HG03460 (cell line): Measurements from ENCODE around the gene MYO10.

Experiments
- ATAC-seq: cut with Tn5 transposase; IDR thresholded peaks from one replicate; pipeline ENCODE4 v1.9.1; 2021; ENCODE audit not compliant: unreplicated experiment

MYO10 gene

GRCh38 chr5:16918156-16918555 is 17.9 kb downstream of the MYO10 start:
- ATAC-seq: no peak

DNA sequence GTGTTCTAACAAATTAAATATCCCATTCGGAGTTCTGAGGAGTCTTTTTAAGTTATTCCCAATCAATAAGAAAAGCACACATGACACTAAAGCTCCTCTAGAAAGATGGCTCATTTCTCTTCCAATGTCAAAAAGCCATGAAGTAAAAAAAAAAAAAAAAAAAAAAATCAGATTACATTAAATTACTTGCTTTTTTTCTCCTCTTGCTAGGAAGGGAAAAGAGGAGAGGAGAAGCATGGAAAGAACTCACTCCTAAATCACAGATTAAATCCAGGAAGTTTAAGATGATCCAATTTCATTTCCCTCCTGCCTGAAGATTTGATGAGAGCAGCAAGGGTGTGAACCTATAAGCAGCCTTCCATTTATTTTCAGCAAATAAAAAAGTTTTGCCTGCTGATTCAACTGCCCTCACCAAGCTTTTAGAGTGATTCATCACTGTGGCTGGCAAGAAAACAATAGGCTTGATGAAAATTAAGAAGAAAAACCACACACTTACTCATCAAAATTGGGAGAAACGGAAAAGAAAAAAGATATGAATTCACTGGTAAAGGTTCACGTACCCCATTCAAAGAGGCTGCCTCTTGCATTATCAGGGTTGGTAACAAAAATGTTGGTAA is 19.7 kb downstream of the MYO10 start:
- no peak for ATAC-seq

DNA sequence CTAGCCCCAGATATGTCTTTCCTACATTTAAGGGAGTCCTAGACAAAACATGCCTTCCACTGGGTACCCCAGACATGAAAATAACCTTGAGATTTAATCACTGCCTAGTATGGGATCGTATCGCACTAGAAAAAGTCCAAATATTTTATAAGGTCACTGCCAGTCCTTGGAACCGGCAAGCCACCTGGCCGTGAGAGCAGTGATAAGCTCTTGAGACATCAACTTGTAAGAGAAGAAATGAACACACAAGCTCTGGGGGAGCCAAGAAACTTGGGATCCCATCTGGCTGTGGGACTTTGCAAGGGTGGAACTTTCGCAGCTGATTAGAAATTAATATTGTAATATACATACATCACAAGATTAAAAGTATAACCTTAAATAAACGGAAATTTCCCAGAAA is 21.5 kb downstream of the MYO10 start:
- no peak for ATAC-seq

- no peak for ATAC-seq
Observed at GRCh38 chr5:16914108-16914435, 22.0 kb downstream of the MYO10 start.

DNA sequence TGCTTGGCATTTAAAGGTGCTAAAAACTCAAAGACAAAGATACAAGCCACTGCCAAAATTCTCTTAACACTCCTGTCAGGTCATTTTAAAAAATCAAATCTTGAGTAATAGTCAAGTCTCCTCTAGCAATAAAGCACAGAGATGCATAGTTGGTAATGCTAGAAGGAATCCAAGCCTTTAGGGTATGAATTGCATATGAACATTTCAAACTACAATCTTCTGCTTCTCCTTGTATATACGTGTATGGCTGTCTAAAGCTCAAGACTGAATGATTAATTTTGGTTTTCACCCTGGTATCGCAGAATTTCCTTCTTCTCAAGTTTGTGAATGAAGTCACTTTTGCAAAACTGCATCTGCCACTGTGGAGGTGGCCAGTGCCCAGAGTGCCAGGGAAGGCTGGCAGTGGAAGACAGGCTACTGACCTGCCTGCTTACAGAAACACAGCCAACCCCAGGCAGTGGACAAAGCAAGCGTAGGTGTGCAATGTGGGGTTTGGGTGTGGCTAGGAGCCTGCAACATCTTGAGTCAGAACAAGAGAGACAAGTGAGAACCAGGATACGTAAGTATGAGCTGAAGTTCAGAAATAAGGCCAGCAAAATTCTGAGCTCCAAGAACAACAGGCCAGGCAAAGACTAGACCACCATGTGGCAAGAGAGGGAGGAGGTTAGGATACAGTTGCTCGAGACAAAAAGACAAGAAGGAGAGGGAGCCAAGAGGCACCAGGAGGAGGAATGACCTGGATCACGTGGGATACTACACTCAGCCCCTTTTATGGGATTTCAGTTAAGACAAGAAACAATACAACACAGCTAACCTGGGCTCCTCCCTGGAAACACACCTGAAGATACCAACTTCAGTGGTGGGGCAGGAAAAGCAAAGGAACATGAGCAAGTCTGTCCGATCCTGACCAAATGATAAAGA is 22.6 kb downstream of the MYO10 start:
- ATAC-seq: no peak

GRCh38 chr5:16912080-16912479 is 24.0 kb downstream of the MYO10 start:
- ATAC-seq: no peak

- ATAC-seq: no peak
Observed at GRCh38 chr5:16909464-16909863, 26.6 kb downstream of the MYO10 start.

GRCh38 chr5:16907270-16907669 is 28.8 kb downstream of the MYO10 start:
- no peak for ATAC-seq

DNA sequence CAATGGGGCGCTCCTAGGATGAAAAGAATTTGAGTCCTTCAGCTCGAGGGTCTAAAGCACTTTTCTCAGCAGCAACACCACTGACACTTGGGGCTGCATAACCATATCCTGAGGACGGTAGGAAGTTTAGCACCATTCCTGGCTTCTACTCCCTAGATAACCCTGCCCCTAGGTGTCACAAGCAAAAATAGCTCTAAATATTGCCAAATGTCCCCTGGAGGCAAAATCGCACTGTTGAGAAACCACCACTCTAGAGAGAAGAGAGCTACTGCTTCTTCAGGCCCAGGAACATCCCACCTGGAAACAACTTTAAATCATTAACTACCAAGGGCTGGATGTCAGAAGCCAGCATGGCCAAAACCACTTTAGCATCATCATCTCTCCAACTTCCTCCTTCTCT is 29.8 kb downstream of the MYO10 start:
- no peak for ATAC-seq

DNA sequence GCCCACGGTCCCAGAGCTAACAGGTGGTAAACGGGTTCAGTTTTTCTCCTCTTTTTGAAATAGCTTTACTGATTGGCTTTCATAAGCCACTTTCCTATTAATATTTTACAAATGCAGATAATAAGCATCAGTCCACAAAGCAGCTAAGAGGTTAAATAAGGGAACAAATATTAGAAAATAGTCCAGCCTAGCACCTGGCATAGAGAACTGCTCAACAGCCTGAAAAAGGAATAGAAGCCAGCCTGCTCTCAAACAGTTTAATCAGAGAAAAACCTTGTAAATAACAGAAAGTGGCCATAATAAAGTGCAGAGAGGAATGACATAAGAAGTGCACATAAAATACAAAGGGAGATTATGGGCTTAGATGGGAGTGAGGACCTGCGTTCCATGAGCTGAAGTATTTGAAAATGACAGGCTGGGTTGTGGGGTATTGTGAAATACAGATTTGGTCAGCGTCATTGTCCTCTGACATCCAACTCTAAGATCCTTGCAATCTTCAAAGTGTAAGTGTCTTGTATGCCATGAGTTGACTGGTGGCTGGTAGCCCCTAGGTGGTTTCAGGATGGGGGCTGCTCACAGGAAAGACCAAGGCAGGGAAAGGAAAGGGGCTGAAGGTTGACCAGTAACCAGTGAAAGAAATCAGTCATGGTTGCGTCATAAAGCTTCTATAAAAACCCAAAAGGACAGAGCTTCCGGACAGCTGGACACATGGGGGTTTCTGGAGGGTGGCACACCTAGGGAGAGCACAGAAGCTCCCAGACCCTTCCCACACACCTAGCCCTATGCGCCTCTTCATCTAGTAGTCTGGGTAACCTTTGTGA is 32.4 kb downstream of the MYO10 start:
- no peak for ATAC-seq

DNA sequence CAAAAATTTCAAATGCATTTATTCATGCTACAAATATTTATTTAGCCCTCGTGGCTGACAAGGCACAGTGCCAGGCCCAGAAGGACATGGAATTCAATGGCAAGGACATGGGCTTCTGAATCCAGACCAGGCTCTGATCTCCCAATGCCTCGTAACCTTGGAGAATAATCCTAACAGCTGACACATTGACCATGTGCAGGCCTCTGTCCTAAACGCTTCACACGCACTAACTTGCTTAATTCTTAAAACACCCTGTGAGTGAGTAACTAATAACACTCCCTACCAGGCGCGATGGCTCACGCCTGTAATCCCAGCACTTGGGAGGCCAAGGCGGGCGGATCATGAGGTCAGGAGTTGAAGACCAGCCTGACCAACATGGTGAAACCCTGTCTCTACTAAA is 33.2 kb downstream of the MYO10 start:
- no peak for ATAC-seq

GRCh38 chr5:16901021-16901644 is 35.0 kb downstream of the MYO10 start:
- ATAC-seq: no peak

- no peak for ATAC-seq
Observed at GRCh38 chr5:16899171-16899570, 36.9 kb downstream of the MYO10 start.

DNA sequence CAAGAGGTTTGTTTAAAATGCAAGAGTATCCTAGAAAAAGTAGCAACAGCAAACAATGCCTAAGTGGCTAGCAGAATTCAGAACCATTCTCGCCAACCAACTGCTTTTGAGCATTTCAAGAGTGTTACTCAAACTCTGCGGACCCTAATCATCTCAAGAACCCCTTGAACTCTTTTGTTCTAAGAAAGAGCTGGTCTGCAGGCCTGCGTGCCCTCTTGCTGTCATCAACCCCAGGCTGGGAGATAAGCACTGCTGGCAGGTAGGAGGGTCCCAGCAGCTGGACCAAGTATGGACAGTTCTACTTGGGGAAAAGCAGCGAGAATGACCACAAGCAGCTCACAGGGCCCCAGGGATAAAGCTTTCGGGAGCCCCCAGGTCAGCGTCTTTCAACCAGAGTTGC is 38.3 kb downstream of the MYO10 start:
- no peak for ATAC-seq

DNA sequence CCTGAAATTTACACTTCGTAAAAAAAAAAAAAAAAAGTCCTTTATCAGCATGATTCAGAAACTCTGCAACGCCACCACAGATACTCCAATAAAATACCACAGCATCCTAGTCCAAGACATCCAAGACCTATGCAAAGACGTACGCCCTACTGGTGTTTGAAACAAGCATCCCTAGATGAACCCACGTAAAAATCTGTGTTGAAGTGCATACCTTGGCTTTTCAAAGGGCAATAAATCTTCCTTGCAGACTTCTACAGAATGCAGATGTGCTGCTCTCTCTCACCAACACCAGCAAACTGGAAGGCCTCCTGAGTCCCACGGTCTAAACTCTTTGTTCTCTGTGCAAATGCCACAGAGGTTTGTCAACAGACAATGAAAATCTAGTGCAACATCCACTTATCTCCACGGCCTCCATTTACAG is 38.8 kb downstream of the MYO10 start:
- ATAC-seq: no peak

- no peak for ATAC-seq
Observed at GRCh38 chr5:16896767-16897166, 39.3 kb downstream of the MYO10 start.

DNA sequence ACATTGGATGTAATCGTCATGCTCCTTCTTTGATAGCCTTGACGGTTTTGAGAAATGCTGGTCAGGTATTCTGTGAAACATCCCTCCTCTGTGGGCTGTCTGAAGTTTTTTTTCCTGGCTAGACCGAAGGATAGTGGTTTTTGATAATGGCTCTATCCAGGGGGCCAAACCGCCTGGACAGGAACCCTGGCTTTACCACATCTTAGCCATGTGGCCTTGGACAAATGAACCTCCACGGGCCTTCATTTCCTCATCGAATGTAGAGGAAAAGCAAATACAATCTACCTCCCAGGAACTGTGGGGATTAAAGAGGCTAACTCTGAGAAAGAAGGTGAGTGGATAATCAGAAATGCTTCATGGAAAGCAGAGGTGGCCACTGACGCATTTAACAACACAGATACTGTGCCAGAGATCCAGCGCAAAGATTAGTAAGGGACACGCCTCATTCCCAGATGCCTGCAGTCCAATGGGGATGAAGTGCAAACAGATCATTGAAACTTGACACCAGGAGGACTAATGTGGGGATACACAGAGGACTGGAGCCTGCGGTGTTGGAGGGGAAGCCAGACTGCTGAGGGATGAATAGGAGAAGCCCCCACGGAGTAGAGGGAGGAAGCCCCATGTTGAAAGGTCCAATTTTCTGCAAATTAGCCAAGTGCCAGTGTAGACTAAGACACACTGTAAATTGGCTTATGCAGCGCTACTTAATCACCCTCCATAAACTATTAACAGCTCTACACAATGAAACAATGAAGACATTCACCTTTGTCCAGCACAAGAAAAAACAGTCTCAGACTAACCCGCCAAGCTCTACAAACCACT is 41.6 kb downstream of the MYO10 start:
- ATAC-seq: no peak

DNA sequence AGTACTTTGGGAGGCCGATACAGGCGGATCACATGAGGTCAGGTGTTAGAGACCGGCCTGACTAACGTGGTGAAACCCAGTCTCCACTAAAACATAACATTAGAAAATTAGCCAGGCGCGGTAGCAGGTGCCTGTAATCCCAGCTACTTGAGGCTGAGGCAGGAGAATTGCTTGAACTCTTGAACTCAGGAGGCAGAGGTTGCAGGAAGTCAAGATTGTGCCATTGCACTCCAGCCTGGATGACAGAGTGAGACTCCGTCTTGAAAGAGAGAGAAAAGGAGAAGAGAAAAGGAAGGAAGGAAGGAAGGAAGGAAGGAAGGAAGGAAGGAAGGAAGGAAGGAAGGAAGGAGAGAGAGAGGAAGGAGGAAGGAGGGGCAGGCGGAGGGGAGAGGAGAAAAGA is 45.1 kb downstream of the MYO10 start:
- no peak for ATAC-seq

GRCh38 chr5:16889972-16890519 is 46.0 kb downstream of the MYO10 start:
- ATAC-seq: no peak
